HUES48 (cell line): ENCODE data around the gene ATG9A.

Experiments used
- H3K27ac ChIP-seq: one replicate; pipeline ENCODE4 v1.7.0; 2013; ENCODE audit warnings: low read depth, low read length, inconsistent platforms
- H3K27me3 ChIP-seq: 2 replicates; pipeline ENCODE4 v1.6.1; 2013; ENCODE audit warnings: mild to moderate bottlenecking, low read length; ENCODE audit not compliant: control insufficient read depth, insufficient read depth
- H3K36me3 ChIP-seq: 2 replicates; pipeline ENCODE4 v1.6.1; 2013; ENCODE audit warnings: low read length; ENCODE audit not compliant: control insufficient read depth, insufficient read depth
- H3K4me1 ChIP-seq: 2 replicates; pipeline ENCODE4 v1.6.1; 2013; ENCODE audit warnings: mild to moderate bottlenecking, low read length; ENCODE audit not compliant: control insufficient read depth, insufficient read depth
- H3K4me3 ChIP-seq: 2 replicates; pipeline ENCODE4 v1.5.1; 2013; ENCODE audit warnings: mild to moderate bottlenecking, low read depth, low read length
- H3K9ac ChIP-seq: 2 replicates; pipeline ENCODE4 v1.6.1; 2013; ENCODE audit warnings: mild to moderate bottlenecking, low read depth, low read length, moderate library complexity
- H3K9me3 ChIP-seq: 2 replicates; pipeline ENCODE4 v1.6.1; 2013; ENCODE audit warnings: low read length; ENCODE audit not compliant: control insufficient read depth, insufficient read depth

The ATG9A gene

GRCh38 chr2:219199470-219200211 is 29.8 kb downstream of the ATG9A start:
- no peaks in the 10 kb centered on the region for H3K9me3 ChIP-seq
- no peaks in the 10 kb centered on the region for H3K27me3 ChIP-seq
- no peak overlapping the region for H3K4me3 ChIP-seq
- H3K27ac ChIP-seq: no peak overlapping the region
- H3K9ac ChIP-seq: no peak overlapping the region
- H3K36me3 ChIP-seq: no peaks in the 10 kb centered on the region
- H3K4me1 ChIP-seq: no peaks in the 10 kb centered on the region

GRCh38 chr2:219198974-219199373 is 30.5 kb downstream of the ATG9A start:
- Histone ChIP-seq H3K4me3 (no peak overlapping the region), H3K9me3 (no peaks in the 10 kb centered on the region), H3K27ac (no peak overlapping the region), H3K27me3 (no peaks in the 10 kb centered on the region), H3K4me1 (no peaks in the 10 kb centered on the region), H3K9ac (no peak overlapping the region), H3K36me3 (no peaks in the 10 kb centered on the region)

DNA sequence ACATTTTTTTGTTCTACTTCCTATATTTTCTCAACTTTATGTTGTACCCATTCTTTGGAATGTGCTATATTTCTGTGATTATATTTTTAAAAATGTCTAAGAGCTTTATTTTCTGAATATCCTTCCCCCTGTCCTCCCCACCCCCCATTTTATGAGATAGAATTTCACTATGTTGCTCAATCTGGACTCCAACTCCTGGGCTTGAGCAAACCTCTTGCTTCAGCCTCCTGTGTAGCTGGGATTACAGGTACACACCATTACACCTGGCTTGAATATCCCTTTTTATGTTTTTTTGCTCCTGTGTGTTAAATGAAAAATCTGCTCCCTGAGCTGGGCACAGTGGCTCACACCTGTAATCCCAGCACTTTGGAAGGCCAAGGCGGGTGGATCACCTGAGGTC is 32.0 kb downstream of the ATG9A start:
- Histone ChIP-seq H3K27ac (no peak overlapping the region), H3K9ac (no peak overlapping the region), H3K36me3 (no peaks in the 10 kb centered on the region), H3K9me3 (no peaks in the 10 kb centered on the region), H3K4me3 (no peak overlapping the region), H3K4me1 (no peaks in the 10 kb centered on the region), H3K27me3 (no peaks in the 10 kb centered on the region)

DNA sequence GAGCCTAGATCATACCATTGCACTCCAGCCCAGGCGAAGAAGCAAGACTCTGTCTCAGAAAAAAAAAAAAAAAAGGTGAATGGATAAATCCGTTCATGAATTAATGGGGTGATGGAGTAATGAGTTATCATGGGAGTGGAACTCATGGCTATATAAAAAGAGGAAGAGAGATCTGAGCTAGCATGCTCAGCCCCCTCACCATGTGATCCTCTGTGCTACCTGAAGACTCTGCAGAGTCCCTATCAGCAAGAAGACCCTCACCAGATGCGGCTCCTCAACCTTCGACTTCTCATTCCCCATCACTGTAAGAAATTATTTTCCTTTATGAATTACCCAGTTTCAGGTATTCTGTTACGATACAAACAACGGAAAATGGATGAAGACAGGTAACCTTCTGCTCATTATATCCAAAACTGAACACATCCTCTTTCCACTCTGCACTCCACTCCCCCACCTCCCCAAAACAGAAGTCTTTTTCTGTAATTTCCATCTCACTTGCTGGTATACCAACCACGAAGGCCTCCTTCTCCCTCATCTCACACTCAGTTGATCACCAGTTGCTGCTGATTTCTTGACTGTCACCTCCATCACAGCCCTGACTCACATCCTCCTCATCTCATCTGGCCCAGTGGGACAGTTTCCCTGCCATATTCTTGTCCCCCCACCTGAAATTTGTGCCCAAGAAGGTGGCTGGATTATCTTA is 42.5 kb downstream of the ATG9A start:
- no peaks in the 10 kb centered on the region for H3K9me3 ChIP-seq
- no peak overlapping the region for H3K27ac ChIP-seq
- no peaks in the 10 kb centered on the region for H3K4me1 ChIP-seq
- peaks cover 25% of the 10 kb centered on the region for H3K36me3 ChIP-seq
- no peaks in the 10 kb centered on the region for H3K27me3 ChIP-seq
- H3K9ac ChIP-seq: no peak overlapping the region
- H3K4me3 ChIP-seq: no peak overlapping the region

DNA sequence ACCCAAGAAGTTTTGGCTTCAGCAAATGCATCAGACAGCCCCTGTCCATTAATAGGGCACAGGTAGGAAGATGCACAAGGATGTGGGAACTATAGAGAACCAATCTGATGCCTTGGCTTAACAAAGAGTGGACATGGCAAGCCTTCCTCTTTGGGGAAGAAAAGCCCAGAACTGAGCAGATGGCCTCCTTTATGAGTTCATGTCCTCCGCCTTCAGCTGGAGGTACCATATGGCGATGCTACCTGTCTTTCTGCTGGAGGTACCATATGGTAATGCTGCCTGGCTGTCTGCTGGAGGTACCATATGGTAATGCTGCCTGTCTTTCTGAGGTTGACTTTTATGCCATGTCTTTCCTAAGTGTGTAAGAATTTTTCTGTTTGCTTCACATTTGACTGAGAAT is 45.3 kb downstream of the ATG9A start:
- no peaks in the 10 kb centered on the region for H3K27me3 ChIP-seq
- H3K4me3 ChIP-seq: no peak overlapping the region
- H3K9me3 ChIP-seq: no peaks in the 10 kb centered on the region
- H3K36me3 ChIP-seq: peaks cover 48% of the 10 kb centered on the region
- H3K27ac ChIP-seq: no peak overlapping the region
- H3K4me1 ChIP-seq: no peaks in the 10 kb centered on the region
- no peak overlapping the region for H3K9ac ChIP-seq

- no peaks in the 10 kb centered on the region for H3K27me3 ChIP-seq
- H3K4me1 ChIP-seq: 0 out of 2 replicates have a peak, but pooled peaks cover 5% of the 10 kb centered on the region
- H3K4me3 ChIP-seq: no peak overlapping the region
- peaks cover 48% of the 10 kb centered on the region for H3K36me3 ChIP-seq
- no peak overlapping the region for H3K27ac ChIP-seq
- H3K9me3 ChIP-seq: no peaks in the 10 kb centered on the region
- no peak overlapping the region for H3K9ac ChIP-seq
Measured at GRCh38 chr2:219183151-219183772, 46.2 kb downstream of the ATG9A start.

GRCh38 chr2:219182331-219183150 is 46.9 kb downstream of the ATG9A start:
- Histone ChIP-seq H3K27ac (no peak overlapping the region), H3K36me3 (peaks cover 48% of the 10 kb centered on the region), H3K4me3 (no peak overlapping the region), H3K27me3 (no peaks in the 10 kb centered on the region), H3K9me3 (no peaks in the 10 kb centered on the region), H3K4me1 (0 out of 2 replicates have a peak, but pooled peaks cover 5% of the 10 kb centered on the region), H3K9ac (no peak overlapping the region)

GRCh38 chr2:219181531-219181930 is 47.9 kb downstream of the ATG9A start:
- Histone ChIP-seq H3K9me3 (no peaks in the 10 kb centered on the region), H3K9ac (no peak overlapping the region), H3K4me1 (0 out of 2 replicates have a peak, but pooled peaks cover 5% of the 10 kb centered on the region), H3K27me3 (no peaks in the 10 kb centered on the region), H3K27ac (no peak overlapping the region), H3K4me3 (no peak overlapping the region), H3K36me3 (peaks cover 48% of the 10 kb centered on the region)

DNA sequence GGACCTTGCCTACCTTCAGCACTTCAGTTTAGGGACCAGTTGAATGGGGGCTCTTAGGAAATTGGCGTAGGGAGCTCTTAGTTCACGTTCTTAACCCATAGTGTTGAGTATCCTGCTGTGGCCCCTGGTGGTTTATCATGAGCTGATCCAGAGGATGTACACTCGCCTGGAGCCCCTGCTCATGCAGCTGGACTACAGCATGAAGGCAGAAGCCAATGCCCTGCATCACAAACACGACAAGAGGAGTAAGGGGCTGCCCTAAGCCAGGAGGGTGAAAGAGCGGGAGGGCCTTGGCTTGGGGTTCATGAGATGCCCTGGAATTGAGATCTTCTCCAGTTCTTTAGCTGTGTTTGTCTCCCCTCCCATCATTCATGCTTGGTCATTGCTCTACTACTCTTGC is 48.5 kb downstream of the ATG9A start:
- Histone ChIP-seq H3K4me3 (no peak overlapping the region), H3K36me3 (peaks cover 48% of the 10 kb centered on the region), H3K4me1 (peaks cover 6% of the 10 kb centered on the region), H3K27ac (no peak overlapping the region), H3K27me3 (no peaks in the 10 kb centered on the region), H3K9ac (no peak overlapping the region), H3K9me3 (no peaks in the 10 kb centered on the region)

DNA sequence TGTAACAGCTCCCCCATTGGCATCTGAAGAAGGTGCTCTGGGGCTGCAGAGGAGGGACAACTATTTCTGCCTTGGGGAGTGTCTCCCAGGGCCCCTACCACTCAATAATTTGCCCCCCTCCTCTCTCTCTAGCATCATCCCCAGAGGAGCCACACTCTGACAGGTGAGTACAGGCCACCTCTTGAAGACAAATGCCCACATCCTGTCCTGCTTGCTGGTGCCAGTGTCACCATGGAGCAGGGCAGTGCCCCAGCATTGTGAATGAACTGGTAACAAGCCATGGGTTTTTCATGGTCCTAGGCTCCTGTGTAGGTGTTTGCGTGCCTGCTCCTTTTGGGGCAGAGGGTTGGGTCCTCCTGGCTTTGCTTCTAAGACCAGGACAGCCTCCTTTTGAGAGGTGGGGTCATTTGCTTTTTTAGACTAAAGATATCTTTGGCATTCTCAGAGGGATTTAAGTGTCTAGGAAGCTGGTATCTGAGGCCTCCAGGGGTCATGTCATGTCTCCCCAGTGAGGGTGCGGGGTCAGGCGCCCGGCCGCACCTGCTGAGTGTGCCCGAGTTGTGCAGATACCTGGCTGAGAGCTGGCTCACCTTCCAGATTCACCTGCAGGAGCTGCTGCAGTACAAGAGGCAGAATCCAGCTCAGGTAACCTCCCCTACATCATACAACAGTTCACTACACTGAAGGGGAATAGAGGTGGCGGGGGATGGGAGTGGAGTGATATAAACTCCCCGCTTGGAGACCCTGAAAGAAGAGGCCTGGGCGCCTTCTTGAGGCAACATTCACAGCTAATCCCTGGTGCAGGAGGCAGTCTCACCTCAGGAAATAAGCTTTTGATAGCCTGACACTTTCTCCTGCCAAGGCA is 49.6 kb downstream of the ATG9A start:
- Histone ChIP-seq H3K36me3 (peaks cover 49% of the 10 kb centered on the region), H3K4me1 (peaks cover 11% of the 10 kb centered on the region), H3K4me3 (no peak overlapping the region)

More for the DNA sequence above, 49.6 kb downstream of the ATG9A start:
- no peaks in the 10 kb centered on the region for H3K9me3 ChIP-seq
- H3K27ac ChIP-seq: no peak overlapping the region
- no peaks in the 10 kb centered on the region for H3K27me3 ChIP-seq
- H3K9ac ChIP-seq: no peak overlapping the region
